Activated CD8-positive, alpha-beta T cell treated with anti-CD3 and anti-CD28 coated beads, Interleukin-2, amount 10 ng/mL, durations not matched to agents 7 days and 5 days (primary cell): ENCODE results near the gene CRIP3. TPM values are rescaled to one million over a fixed set of nuclear protein-coding genes. Genes with fewer than 3 reads are reported as not detected.

Experiments used
- ATAC-seq: fragments of 150-1000 bp; cut with Tn5 transposase; one replicate; pipeline ENCODE4 v1.10.0; 2021; ENCODE audit warnings: moderate library complexity
- CTCF ChIA-PET: fragments of 350-600 bp; sonication (Branson Sonifier 250); formaldehyde crosslinking; loops from one replicate; lab custom pipeline; 2021; ENCODE audit warnings: antibody characterized with exemption; lab: Charles Lee
- POLR2A ChIA-PET: fragments of 350-600 bp; sonication (Branson Sonifier 250); formaldehyde crosslinking; loops from one replicate; lab custom pipeline; 2021; ENCODE audit warnings: antibody characterized with exemption; lab: Charles Lee
- DNase-seq: peaks from one replicate; pipeline ENCODE4 v3.0.0-alpha.2; 2020
- H3K27ac Mint-ChIP-seq: one replicate; pipeline ENCODE4 v1.8.0; 2021; ENCODE audit warnings: mild to moderate bottlenecking, mixed read lengths
- H3K27me3 Mint-ChIP-seq: one replicate; pipeline ENCODE4 v1.8.0; 2021; ENCODE audit warnings: low read depth, mixed read lengths
- H3K36me3 Mint-ChIP-seq: one replicate; pipeline ENCODE4 v1.8.0; 2021; ENCODE audit warnings: low read depth, mixed read lengths
- H3K4me1 Mint-ChIP-seq: one replicate; pipeline ENCODE4 v1.8.0; 2021; ENCODE audit warnings: low read depth, mixed read lengths
- H3K4me3 Mint-ChIP-seq: one replicate; pipeline ENCODE4 v1.8.0; 2021; ENCODE audit warnings: mild to moderate bottlenecking, mixed read lengths
- H3K9me3 Mint-ChIP-seq: one replicate; pipeline ENCODE4 v1.8.0; 2022; ENCODE audit warnings: mixed read lengths; ENCODE audit not compliant: insufficient read depth
- total RNA-seq, 2 experiments: library from RNA; stranded (reverse); gene quantifications; one replicate each; pipeline ENCODE4 v1.2.3, GENCODE V29; 2021

The CRIP3 gene
- total RNA-seq, 2 experiments from 2014 or later, result not detected

DNA sequence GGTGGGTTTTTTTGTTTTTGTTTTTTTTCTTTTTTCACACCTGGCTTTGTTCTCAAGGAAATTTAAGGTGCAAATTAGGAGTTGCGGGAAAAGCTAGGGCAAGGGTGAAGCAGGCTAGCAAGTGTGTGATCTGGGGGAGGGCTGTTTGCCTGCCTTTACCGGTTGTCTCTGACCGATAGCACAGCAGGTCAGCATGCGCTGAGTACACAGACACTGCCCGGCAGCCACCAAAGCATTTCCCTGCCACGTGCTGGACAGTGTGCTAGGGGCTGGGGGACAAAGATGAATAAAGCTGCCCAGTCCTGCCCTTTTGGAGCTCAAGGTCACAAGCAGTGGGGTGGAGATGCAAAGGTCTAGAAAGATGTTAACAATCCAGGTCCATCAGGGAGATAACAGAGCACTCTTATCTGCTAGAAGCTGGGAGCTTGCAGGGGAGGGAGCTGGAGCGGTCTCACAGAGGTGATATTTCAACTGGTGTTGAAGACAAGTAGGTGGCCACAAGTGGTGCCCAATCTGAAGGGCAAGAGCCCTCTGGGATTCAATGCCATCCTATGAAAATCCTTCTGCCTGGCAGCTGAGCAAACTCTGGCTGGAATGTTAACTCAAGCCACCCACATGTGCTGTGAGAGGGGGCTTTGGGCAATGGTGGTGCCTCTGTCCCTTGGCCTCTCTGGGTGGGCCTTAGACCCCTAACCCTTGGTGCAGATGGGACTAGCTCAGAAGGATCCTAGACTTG is 40.8 kb downstream of the CRIP3 start:
- H3K4me1 Mint-ChIP-seq, result peaks cover 6% of the 10 kb centered on the region
- no peak for ATAC-seq
- no peak for DNase-seq
- no peaks in the 10 kb centered on the region for H3K36me3 Mint-ChIP-seq
- POLR2A ChIA-PET, result no interaction called here
- no peak overlapping the region for H3K27ac Mint-ChIP-seq
- CTCF ChIA-PET, result interaction anchor here (0.5 to 1.5 kb wide), 2 partner anchors 187 to 238 kb away, joined by 3 to 7 read pairs; partner anchors contain the start of gene DLK2
- no peaks in the 10 kb centered on the region for H3K9me3 Mint-ChIP-seq
- peaks cover 48% of the 10 kb centered on the region for H3K27me3 Mint-ChIP-seq
- no peak overlapping the region for H3K4me3 Mint-ChIP-seq

DNA sequence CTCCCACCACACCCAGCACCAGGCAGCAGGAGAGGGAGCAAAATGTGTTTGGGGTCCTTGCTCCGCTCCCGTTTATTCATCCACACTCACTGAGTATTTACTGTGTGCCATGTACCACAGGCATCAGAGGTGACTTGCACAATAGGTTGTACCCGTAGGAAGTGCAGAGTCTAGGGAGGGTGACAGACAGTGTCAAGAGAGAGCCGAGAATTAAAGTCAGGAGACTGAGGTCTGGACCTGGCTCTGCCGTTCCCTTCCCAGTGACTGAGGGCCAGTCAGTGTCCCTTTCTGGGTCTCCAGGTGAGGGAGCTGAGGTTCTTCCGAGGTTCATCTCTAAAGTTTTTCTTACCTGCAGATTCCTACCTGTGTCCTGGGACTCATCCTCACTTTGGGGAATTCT is 43.1 kb downstream of the CRIP3 start:
- Mint-ChIP-seq H3K27me3 (peaks cover 38% of the 10 kb centered on the region), H3K4me1 (peaks cover 6% of the 10 kb centered on the region), H3K4me3 (no peak overlapping the region), H3K9me3 (no peaks in the 10 kb centered on the region), H3K36me3 (no peaks in the 10 kb centered on the region), H3K27ac (no peak overlapping the region)
- ATAC-seq (no peak), DNase-seq (no peak)
- ChIA-PET CTCF (interaction anchor here (4.8 kb wide), 1 partner anchor 241 kb away, joined by 27 read pairs; no protein-coding TSS in a partner anchor), POLR2A (no interaction called here)

DNA sequence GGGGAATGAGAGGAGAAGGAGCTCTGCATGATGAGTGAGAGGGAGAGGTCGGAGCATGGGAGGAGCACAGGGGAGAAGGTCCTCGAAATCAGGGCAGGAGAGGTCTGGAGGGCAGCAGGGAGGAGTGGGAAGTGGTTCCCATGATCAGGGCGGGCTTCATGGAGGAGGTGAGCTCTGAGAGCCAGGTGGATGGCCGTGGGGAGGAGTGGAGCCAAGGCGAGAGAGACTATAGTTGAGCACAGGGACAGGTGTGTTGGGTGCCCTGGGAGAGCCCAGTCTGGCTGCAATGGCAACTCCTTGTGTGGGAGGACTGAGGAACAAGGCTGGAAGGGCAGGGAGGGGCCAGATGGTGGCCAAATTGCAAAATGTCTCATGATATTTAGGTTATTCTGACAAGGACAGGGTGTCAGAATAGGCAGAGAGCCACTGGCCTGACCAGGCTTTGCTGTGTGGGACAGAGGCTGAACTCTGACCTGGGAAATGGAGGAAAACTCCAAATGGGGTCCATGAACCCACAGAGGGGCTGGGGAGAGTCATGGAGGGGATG is 44.0 kb downstream of the CRIP3 start:
- no peak overlapping the region for H3K4me3 Mint-ChIP-seq
- ChIA-PET CTCF (interaction anchor here (1.7 to 4.8 kb wide), 2 partner anchors 133 to 242 kb away, joined by 10 to 27 read pairs; no protein-coding TSS in a partner anchor), POLR2A (no interaction called here)
- H3K4me1 Mint-ChIP-seq, result peaks cover 6% of the 10 kb centered on the region
- DNase-seq, result no peak
- ATAC-seq, result no peak
- no peak overlapping the region for H3K27ac Mint-ChIP-seq
- H3K36me3 Mint-ChIP-seq, result no peaks in the 10 kb centered on the region
- peaks cover 30% of the 10 kb centered on the region for H3K27me3 Mint-ChIP-seq
- H3K9me3 Mint-ChIP-seq, result no peaks in the 10 kb centered on the region

DNA sequence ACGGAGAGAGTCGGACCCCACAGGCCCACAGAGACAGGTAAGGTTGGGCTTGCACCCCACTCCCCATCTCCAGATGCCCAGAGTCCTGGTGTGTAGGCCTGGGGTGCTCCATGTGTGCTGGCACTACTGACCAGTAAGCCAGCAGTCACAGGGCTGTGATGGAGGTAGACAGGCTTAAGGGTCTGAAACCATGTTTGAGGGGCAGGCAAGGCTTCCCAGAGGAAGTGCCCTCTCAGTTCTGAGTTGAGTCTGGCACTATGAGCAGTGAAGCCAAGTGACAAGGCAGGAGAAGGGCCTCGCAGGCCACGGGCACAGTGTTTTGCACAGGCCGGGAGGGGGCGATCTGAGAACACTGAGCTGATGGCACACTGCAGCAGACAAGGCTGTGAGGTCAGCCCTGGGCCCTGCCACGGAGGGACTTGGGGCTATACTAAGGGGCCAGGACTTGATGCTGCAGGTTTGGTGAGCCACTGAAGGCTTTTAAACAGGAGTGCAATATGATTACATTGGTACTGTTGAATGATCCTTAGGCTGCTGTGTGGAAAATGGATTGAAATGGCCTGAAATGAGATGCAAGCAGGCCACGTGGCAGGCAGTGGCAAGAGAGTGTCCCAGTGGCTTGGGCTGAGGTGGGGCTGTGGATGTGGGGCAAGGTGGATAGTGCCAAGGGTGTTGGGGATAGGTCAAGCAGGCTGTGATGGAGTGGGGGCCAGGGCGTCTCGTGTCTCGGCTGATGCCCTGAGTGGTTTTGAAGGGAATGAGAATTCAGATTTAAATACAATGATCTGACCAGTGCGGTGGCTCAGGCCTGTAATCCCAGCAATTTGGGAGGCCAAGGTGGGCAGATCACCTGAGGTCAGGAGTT is 45.1 kb downstream of the CRIP3 start:
- H3K36me3 Mint-ChIP-seq, result no peaks in the 10 kb centered on the region
- H3K4me3 Mint-ChIP-seq, result no peak overlapping the region
- peaks cover 22% of the 10 kb centered on the region for H3K27me3 Mint-ChIP-seq
- DNase-seq (peak; percentile 86), ATAC-seq (peak; percentile 94)
- CTCF ChIA-PET, result interaction anchor here (0.5 to 4.8 kb wide), 9 partner anchors 8 to 243 kb away, joined by 3 to 27 read pairs (median 4); no protein-coding TSS in a partner anchor
- H3K9me3 Mint-ChIP-seq, result no peaks in the 10 kb centered on the region
- POLR2A ChIA-PET, result no interaction called here
- H3K4me1 Mint-ChIP-seq, result no peaks in the 10 kb centered on the region
- H3K27ac Mint-ChIP-seq, result no peak overlapping the region

DNA sequence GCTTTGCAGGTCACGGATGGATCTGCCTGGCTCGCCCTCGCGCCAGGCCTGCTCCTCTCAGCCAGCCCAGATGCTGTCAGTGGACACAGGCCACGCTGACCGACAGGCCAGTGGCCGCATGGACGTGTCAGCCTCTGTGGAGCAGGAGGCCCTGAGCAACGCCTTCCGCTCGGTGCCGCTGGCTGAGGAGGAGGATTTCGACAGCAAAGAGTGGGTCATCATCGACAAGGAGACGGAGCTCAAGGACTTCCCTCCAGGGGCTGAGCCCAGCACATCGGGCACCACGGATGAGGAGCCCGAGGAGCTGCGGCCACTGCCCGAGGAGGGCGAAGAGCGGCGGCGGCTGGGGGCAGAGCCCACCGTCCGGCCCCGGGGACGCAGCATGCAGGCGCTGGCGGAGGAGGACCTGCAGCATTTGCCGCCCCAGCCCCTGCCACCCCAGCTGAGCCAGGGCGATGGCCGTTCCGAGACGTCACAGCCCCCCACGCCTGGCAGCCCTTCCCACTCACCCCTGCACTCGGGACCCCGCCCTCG is 45.8 kb downstream of the CRIP3 start:
- DNase-seq, result no peak
- ChIA-PET POLR2A (no interaction called here), CTCF (interaction anchor here (0.6 to 4.8 kb wide), 6 partner anchors 10 to 244 kb away, joined by 3 to 27 read pairs (median 6); no protein-coding TSS in a partner anchor)

DNA sequence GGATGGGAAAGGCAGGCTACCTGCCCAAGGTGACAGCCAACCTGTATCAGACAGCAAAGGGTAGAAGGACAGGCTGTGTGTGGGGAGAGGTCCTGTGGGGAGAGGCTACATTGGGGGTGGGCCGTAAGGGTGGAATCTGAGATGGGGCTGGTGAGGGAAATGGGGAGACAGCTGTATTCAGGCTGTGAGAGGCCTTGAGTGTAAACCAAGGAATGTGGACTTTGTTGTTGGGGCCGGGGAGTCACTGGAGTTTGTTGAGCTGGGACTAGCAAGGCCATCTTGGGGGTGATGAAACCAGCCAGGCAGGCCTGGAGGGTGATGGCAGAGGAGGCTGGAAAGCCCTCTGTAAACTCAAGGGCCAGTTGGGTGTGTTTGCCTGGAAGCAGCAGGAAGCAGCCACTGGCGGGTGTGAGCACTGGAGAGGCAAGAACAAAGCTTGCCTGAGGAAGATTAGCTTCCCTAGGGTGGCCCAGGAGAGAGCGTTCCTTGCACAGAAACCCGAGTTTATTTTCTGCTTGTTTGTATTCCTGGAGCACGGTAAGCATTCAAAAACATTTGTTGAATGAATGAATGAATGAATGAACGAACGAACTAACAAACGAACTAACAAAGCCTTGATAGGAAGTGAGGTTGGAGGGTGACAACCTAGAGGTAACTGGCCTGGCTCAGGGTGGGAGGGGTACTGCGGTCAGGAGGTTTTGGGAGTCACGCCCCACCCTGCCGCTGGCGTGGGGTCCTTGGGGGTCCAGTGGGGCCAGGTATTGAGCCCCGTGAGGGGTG is 46.4 kb downstream of the CRIP3 start:
- no peaks in the 10 kb centered on the region for H3K36me3 Mint-ChIP-seq
- CTCF ChIA-PET, result interaction anchor here (0.6 to 4.8 kb wide), 4 partner anchors 11 to 244 kb away, joined by 3 to 27 read pairs (median 8); no protein-coding TSS in a partner anchor
- H3K27ac Mint-ChIP-seq, result peak overlapping the region; percentile 12
- POLR2A ChIA-PET, result no interaction called here
- DNase-seq (no peak), ATAC-seq (no peak)
- H3K27me3 Mint-ChIP-seq, result peaks cover 9% of the 10 kb centered on the region
- no peaks in the 10 kb centered on the region for H3K4me1 Mint-ChIP-seq
- H3K9me3 Mint-ChIP-seq, result no peaks in the 10 kb centered on the region
- H3K4me3 Mint-ChIP-seq, result no peak overlapping the region

More for the DNA sequence above, 45.8 kb downstream of the CRIP3 start:
- peaks cover 16% of the 10 kb centered on the region for H3K27me3 Mint-ChIP-seq
- no peak overlapping the region for H3K27ac Mint-ChIP-seq
- no peaks in the 10 kb centered on the region for H3K4me1 Mint-ChIP-seq
- H3K4me3 Mint-ChIP-seq, result no peak overlapping the region
- no peaks in the 10 kb centered on the region for H3K9me3 Mint-ChIP-seq
- no peaks in the 10 kb centered on the region for H3K36me3 Mint-ChIP-seq
- no peak for ATAC-seq

DNA sequence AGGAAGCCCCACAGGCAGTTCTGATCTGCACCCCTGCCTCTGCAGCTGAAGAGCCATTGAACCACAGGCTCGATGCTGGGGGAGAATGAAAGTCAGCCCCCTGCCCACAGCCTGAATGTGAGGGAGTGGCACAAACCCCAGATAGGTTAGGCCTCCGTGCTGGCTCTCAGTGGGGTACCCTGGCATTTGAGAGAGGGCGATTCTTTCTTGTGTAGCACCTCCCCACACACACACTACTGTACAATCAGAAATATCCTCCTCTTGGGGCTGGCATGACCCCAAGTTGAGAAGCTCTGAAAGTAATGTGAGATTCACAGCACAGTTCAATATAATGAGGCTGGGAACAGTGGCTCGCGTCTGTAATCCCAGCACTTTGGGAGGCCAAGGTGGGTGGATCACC is 47.4 kb downstream of the CRIP3 start:
- Mint-ChIP-seq H3K4me1 (no peaks in the 10 kb centered on the region), H3K27ac (no peak overlapping the region), H3K27me3 (peaks cover 4% of the 10 kb centered on the region), H3K4me3 (no peak overlapping the region), H3K36me3 (no peaks in the 10 kb centered on the region), H3K9me3 (no peaks in the 10 kb centered on the region)
- POLR2A ChIA-PET, result no interaction called here
- ATAC-seq, result no peak
- CTCF ChIA-PET, result interaction anchor here (4.8 kb wide), 1 partner anchor 245 kb away, joined by 27 read pairs; no protein-coding TSS in a partner anchor
- no peak for DNase-seq

DNA sequence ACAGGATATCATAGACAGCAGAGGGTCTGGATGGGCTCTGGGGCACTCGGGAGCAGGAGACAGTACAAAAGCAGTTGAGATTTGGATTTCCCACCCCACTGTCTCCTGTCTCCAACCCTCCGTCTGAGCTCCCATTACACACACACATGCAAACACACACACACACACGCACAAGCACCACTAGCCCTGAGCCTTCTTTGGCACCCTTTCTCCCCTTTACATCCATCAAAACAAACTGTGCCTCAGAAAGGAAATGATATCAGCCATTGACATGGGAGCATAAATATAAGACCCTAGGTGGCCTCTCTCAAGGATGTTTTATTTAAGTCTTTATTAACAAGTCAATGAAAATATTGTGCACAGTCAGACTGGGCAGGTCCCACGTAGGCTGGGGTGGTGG is 47.8 kb downstream of the CRIP3 start:
- ChIA-PET POLR2A (no interaction called here), CTCF (no interaction called here)
- Mint-ChIP-seq H3K4me1 (no peaks in the 10 kb centered on the region), H3K9me3 (no peaks in the 10 kb centered on the region), H3K36me3 (no peaks in the 10 kb centered on the region), H3K4me3 (no peak overlapping the region), H3K27me3 (peaks cover 4% of the 10 kb centered on the region), H3K27ac (no peak overlapping the region)
- no peak for ATAC-seq
- DNase-seq, result no peak

DNA sequence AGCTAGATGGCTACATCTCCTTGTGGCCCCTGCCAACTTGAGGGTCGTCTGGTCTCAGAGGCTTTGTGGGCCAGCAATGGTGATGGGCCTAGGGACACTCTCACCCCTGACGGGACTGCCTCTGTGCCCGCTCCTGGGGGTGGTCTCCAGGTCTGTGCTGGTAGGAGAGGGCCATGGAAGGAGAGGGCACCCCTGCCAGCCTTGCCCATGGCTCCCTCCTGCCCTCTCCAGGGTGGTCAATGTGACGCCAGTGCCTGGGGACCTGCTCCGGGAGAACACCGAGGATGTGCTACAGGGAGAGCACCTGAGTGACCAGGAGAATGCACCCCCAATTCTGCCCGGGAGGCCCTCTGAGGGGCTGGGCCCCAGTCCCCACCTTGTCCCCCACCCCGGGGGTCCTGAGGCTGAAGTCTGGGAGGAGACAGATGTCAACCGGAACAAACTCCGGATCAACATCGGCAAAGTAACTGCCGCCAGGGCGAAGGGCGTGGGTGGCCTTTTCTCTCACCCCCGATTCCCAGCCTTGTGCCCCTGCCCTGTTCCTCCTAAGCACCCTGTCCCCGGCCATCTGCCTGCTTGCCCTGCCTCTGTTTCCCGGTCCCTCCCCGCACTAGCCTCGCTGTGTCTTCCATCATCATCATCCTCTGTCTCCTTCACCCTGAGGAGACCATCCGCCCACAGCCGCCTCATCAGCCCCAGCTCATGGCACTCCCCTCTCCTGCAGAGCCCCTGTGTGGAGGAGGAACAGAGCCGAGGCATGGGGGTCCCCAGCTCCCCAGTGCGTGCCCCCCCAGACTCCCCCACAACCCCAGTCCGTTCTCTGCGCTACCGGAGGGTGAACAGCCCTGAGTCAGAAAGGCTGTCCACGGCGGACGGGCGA is 49.6 kb downstream of the CRIP3 start:
- Mint-ChIP-seq H3K36me3 (no peaks in the 10 kb centered on the region), H3K27ac (no peak overlapping the region), H3K4me1 (no peaks in the 10 kb centered on the region), H3K4me3 (no peak overlapping the region), H3K27me3 (peaks cover 2% of the 10 kb centered on the region), H3K9me3 (no peaks in the 10 kb centered on the region)
- DNase-seq, result no peak
- no peak for ATAC-seq
- POLR2A ChIA-PET, result no interaction called here
- CTCF ChIA-PET, result no interaction called here

DNA sequence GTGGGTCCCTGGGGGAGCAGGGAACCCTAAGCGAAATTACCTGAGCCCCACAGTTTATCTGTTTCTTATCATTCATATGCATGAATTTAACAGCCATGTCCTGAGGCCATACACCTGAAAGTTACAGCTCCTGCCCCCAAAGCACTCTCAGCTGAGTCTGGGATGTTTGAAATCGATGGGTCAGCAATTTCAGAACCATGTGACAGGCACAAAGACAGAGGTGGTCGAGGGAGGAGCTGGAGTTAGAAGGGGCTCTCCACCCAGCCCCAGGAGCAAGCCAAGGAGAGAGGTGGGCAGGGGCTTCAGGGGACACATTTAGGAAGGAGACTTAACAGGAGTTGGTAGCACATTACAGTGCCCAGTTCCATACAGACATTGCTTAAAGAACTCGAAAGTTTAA is 50.4 kb downstream of the CRIP3 start:
- ATAC-seq, result no peak
- Mint-ChIP-seq H3K4me1 (no peaks in the 10 kb centered on the region), H3K27ac (no peak overlapping the region), H3K27me3 (peaks cover 1% of the 10 kb centered on the region), H3K9me3 (no peaks in the 10 kb centered on the region), H3K4me3 (no peak overlapping the region), H3K36me3 (no peaks in the 10 kb centered on the region)
- CTCF ChIA-PET, result no interaction called here
- POLR2A ChIA-PET, result no interaction called here
- DNase-seq, result no peak
